HG03196 (cell line): ENCODE data around the gene DNAH10.

Source experiments
- ATAC-seq: cut with Tn5 transposase; IDR thresholded peaks from one replicate; pipeline ENCODE4 v1.9.1; 2021; ENCODE audit not compliant: unreplicated experiment

Gene DNAH10

DNA sequence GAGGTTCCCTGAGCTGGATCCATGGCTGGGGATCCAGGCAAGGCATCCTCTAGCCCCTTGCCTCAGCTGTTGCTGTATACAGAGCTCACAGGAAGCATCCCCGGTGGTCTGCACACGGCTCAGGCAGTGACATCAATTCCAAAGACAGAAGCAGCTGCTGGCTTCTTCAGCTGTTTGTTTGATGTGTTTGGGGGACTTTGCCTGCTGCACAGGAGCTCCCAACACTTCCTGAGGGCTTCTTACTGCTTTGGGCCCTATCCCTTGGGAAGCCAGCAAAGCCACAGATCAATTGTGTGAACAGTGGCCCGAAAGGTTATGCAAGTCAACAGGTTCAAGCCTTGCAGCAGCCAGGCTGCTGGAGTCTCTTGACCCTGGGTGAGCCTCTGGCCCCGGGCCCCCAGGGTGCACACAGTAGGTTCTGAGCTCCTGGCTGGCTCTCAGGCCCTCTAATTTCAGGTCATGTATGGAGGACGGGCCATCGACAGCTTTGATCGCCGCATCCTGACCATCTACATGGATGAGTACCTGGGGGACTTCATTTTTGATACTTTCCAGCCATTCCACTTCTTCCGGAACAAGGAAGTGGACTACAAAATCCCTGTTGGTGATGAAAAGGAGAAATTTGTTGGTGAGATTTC, 168.0 kb downstream of the DNAH10 start:
- no peak for ATAC-seq

- no peak for ATAC-seq
Observed at GRCh38 chr12:123931686-123932321, 169.7 kb downstream of the DNAH10 start.

- ATAC-seq, result no peak
Observed at GRCh38 chr12:123933214-123933613, 171.1 kb downstream of the DNAH10 start.

- no peak for ATAC-seq
Observed at GRCh38 chr12:123934016-123934620, 172.0 kb downstream of the DNAH10 start.

GRCh38 chr12:123934829-123935228, 172.7 kb downstream of the DNAH10 start:
- ATAC-seq, result no peak

DNA sequence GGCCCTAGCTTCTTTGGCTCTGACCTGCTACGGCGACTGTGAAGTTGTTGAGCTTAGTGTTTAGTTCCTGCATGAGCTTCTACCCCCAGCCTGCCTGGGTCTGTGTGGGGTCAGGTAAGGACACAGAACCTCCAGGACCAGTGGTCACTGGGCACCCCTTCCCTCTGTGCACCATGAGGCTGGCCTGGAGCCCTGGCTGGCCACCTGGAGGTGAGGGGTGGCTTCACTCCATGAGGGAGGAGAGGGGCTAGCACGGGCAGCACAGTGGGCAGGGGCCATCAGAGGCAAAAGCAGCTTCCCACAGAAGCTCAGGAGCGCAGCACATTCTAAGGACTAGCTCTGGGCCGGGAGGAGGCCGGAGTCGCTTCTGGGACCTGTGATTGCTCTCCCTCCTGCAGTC, 173.9 kb downstream of the DNAH10 start:
- no peak for ATAC-seq

DNA sequence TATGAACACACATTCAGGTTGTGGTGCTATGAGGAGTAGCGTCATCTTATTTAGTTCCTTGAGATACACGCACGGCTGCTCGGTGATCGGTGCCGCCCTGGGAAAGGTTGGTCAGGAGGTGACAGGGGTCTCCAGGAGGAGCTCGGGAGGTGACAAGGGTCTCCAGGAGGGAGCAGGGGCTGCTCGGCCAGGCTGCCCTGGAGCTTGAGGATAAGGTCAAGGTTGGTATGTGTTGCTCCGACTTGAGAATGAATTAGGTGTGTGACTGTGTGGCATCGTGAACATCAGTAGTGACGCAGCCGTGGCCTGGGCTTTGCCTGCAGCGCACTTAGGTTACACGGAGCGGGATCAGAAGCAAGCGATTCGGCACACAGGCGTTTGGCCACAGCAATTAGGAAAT, 174.4 kb downstream of the DNAH10 start:
- no peak for ATAC-seq

DNA sequence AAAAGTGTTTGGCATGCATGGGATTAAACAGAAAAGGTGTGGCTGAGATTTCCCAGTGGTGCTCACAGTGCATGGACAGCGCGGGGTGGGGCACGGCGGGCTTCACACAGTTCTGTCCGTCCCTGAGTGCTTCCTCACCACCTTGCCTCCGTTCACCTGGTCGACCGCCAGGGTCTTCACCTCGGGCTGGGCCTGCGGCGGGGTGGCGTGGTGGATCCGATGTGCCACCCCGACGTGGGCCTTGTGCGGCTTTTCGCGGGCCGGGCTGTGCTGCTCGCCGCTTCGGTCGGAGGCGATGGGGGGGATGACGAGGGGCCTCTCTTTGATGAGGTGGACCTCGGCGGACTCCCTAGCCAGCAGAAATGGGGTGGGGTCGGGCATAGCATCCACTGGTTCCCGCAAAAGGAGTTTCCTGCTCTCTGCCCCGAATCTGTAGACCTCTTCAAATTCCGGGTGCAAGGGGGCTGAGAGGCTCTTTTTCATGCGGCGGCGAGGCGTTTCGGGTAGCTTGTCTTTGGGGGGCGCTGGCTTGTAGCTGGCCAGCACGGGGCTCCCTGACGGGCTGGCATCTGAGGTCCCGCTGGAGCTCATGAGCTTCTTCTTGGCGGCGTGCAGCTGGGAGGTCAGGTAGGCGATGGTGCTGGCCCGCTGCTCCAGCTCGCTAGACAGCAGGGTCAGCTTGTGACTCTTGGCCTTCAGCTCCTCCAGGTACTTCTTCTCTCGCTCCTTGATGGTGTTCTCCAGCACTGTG, 175.0 kb downstream of the DNAH10 start:
- no peak for ATAC-seq

DNA sequence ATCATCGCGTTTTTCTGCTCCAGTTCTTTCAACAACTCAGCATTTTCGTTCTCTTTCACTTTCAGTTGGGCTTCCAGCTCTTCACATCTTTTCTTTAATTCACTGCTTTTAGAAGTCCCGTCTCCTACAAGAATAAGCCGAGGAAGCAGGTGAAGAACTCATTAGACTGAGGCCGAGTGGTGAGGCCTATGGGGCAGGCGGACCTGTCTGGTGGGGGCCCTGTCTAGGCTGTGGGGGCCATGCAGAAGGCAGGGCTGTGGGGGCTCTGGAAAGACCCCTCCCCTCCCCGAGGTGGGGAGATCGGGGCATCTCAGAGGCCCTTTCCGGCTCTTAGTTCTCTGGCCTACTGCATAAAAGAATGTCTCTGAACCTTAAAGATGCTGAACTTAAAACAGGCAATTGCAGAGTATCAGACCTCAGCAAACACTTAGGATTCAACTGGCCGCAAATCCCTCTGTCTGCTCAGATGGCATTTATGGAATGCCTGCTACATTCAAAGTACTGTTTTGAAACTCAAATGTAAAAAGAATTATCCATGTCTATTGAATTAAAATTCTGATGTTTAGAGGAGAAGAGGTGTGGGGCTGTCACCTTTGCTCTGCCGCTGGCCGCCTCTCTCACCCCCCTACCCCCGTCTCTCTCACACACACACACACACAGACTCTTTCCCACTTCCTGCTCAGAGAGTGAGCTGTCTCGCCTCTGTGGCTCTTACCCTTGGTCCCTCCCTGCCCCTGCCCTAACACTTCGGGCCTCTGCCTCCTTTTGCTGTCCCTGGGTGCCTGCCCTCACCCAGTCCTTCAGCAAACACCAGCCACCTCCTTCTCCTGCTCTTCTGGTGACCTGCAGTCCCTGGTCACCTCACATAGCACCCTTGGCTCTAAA, 175.8 kb downstream of the DNAH10 start:
- no peak for ATAC-seq

- no peak for ATAC-seq
Observed at GRCh38 chr12:123938679-123939480, 176.8 kb downstream of the DNAH10 start.

- ATAC-seq, result no peak
Observed at GRCh38 chr12:123939716-123940626, 177.9 kb downstream of the DNAH10 start.

GRCh38 chr12:123940627-123940966, 178.5 kb downstream of the DNAH10 start:
- no peak for ATAC-seq

DNA sequence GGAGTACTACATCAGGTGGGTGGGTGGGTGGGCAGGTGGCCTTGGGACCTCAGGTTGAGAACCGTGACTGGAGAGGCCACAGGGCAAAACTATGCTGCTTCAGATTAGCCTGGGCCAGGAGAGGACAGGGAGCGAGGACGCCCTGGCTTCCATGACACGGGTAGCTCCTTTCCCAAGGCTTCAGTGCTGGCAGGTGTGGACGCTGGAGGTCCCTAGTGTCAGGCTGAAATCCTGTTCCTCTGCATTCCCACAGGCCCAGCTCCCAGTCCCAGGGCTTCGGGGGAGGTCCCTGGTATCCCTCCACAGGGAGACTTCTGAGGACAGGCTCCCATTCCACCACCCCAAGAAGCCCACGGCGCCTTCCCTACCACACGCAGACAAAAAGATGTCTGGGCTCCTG, 178.9 kb downstream of the DNAH10 start:
- ATAC-seq, result no peak

DNA sequence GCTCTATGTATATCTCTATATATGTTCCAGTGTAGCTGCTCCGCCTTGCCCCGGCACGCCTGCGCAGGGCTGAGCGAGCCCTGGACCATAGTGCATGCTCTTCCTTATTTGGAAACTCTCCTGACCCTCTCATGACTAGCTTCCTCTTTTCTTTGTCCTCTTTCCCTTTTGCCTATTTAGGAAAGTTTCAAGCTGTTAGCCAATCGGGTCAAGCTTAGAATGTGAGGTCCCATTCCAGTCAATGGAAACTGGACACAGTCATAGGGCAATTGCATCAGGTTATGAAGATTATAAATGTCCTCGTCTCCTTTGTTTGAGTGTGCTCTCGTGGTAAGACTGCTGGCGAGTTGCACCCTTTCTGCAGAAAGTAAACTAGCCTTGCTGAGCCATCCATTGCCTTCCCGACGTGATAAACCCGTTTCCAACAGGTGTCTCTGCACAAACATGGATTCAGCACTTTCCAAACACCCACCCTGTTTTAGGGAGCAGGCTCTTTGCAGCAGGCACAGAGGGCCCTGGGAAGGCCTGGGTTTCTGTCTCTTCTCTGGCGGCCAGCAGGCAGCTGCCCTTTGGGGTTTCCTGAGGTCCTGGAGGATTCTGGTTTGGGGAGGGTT, 179.6 kb downstream of the DNAH10 start:
- ATAC-seq, result no peak

DNA sequence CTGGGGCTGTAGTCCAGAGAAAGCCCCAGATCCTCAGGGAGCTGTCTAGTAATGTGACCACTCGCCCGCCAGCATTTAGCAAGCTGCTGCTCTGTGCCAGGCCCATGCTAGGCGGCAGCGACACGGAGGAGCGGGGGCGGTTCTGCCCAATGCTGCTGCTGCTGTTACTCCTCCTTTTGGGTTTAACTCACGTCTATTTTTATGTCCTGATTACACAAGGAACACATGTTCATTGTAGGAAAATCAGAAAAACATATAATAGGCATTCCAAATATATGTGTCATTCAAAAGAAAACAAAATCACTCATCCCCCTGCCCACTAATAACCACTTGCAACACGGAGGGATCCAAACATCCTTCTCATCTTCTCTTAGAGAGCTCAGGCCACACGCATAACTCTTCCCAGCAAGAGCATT, 180.1 kb downstream of the DNAH10 start:
- no peak for ATAC-seq

DNA sequence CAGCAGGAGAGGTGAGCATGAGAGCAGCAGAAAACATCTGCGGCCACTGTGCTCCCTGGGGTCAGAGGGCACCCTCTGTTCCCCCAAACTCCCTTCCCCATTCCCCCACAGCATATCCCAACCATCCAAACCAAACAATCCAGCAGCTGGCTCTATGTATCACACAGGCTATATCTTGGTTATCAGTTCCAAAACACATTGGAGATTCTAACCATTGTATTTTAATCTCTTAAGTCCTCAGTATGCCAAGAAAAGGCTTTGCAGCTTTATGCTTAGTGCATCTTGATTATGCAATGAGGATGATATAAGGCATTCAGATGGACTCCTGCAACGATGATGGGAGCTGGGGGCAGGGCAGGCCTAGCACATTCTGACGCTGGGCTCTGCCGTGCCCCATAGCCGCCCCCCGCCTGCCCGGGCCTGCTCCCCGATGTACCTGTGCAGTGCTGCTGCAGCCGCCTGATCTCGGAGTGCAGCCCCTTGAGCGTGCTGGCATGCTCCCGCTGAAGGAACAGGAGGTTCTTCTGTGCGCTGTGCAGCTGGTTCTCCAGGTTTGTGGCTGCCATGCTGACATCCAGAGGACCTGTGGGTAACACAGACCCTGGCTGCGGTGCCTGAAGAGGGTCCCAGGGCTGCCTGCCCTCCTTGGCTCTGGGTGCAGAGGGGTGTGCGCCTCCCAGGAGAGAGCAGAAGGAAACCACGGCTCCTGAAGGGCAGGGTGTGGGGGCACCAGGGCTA, 181.0 kb downstream of the DNAH10 start:
- no peak for ATAC-seq

GRCh38 chr12:123943816-123944215, 181.7 kb downstream of the DNAH10 start:
- no peak for ATAC-seq

GRCh38 chr12:123944696-123945095, 182.6 kb downstream of the DNAH10 start:
- ATAC-seq, result no peak
